ENCODE data around the gene CDK14.

CDK14 gene

GRCh38 chr7:90856351-90857070, 260.4 kb downstream of the CDK14 start:
- DNase-seq = no peak

GRCh38 chr7:90857603-90858002, 261.5 kb downstream of the CDK14 start:
- DNase-seq = no peak

GRCh38 chr7:90858546-90858945, 262.4 kb downstream of the CDK14 start:
- DNase-seq = no peak

GRCh38 chr7:90859521-90859920, 263.4 kb downstream of the CDK14 start:
- DNase-seq = no peak

GRCh38 chr7:90864088-90864487, 268.0 kb downstream of the CDK14 start:
- no peak for DNase-seq

- DNase-seq = no peak
Observed at GRCh38 chr7:90869335-90869734, 273.2 kb downstream of the CDK14 start.

GRCh38 chr7:90876701-90877100, 280.6 kb downstream of the CDK14 start:
- DNase-seq = no peak

GRCh38 chr7:90877201-90877600, 281.1 kb downstream of the CDK14 start:
- no peak for DNase-seq

GRCh38 chr7:90879924-90880323, 283.8 kb downstream of the CDK14 start:
- no peak for DNase-seq

- DNase-seq = no peak
Observed at GRCh38 chr7:90886416-90886815, 290.3 kb downstream of the CDK14 start.

- DNase-seq = no peak
Observed at GRCh38 chr7:90889210-90889609, 293.1 kb downstream of the CDK14 start.

GRCh38 chr7:90889644-90890043, 293.5 kb downstream of the CDK14 start:
- DNase-seq = no peak

- DNase-seq = no peak
Observed at GRCh38 chr7:90891529-90891928, 295.4 kb downstream of the CDK14 start.

GRCh38 chr7:90892213-90892612, 296.1 kb downstream of the CDK14 start:
- DNase-seq = no peak

GRCh38 chr7:90894122-90894521, 298.0 kb downstream of the CDK14 start:
- no peak for DNase-seq

- DNase-seq = no peak
Observed at GRCh38 chr7:90896458-90896857, 300.3 kb downstream of the CDK14 start.

- DNase-seq = no peak
Observed at GRCh38 chr7:90897961-90898469, 301.9 kb downstream of the CDK14 start.

GRCh38 chr7:90900628-90901356, 304.7 kb downstream of the CDK14 start:
- no peak for DNase-seq

GRCh38 chr7:90903841-90904240, 307.7 kb downstream of the CDK14 start:
- DNase-seq = no peak

- no peak for DNase-seq
Observed at GRCh38 chr7:90910136-90910535, 314.0 kb downstream of the CDK14 start.

- no peak for DNase-seq
Observed at GRCh38 chr7:90916319-90916718, 320.2 kb downstream of the CDK14 start.

- DNase-seq = no peak
Observed at GRCh38 chr7:90917539-90917938, 321.4 kb downstream of the CDK14 start.

GRCh38 chr7:90918303-90918702, 322.2 kb downstream of the CDK14 start:
- no peak for DNase-seq

- DNase-seq = no peak
Observed at GRCh38 chr7:90919816-90920215, 323.7 kb downstream of the CDK14 start.
